Endothelial cell of umbilical vein (primary cell): Measurements from ENCODE around the gene PLEKHA5. TPM values are rescaled to one million over a fixed set of nuclear protein-coding genes. Genes with fewer than 3 reads are reported as not detected.

Experiments
- BruUV-seq: library from RNA; stranded (reverse); fragments of 400-500 nt; replicated peaks from 2 replicates; lab custom pipeline; 2021; lab: Mats Ljungman, UMichigan
- CTCF ChIA-PET: fragments of 300-600, 350-600 bp; sonication (Branson Sonifier 250); formaldehyde crosslinking; loops from one replicate; lab custom pipeline; 2021; ENCODE audit warnings: antibody characterized with exemption, inconsistent platforms; lab: Charles Lee
- POLR2A ChIA-PET: fragments of 300-600, 350-600 bp; sonication (Branson Sonifier 250); formaldehyde crosslinking; loops from one replicate; lab custom pipeline; 2021; ENCODE audit warnings: antibody characterized with exemption, inconsistent platforms; lab: Charles Lee
- DNase-seq: peaks from one replicate; pipeline ENCODE4 v3.0.0-alpha.2; 2011; ENCODE audit warnings: low read depth, low spot score
- FAIRE-seq: peaks from 2 replicates; lab custom pipeline; 2011; peaks lifted over from hg19 to GRCh38; lab: Jason Lieb, UNC
- H2AFZ ChIP-seq: 2 replicates; pipeline ENCODE4 v1.6.0; 2012; ENCODE audit warnings: low read depth, low read length, control low read depth, inconsistent platforms
- H3K27ac ChIP-seq: 2 replicates; pipeline ENCODE4 v1.5.1; 2011; ENCODE audit warnings: low read depth, mild to moderate bottlenecking, control low read depth, low read length, moderate library complexity; ENCODE audit not compliant: insufficient read depth
- H3K27me3 ChIP-seq, 2 experiments: 2 replicates each; pipeline versions ENCODE4 v1.6.0 to v1.6.1; 2011; ENCODE audit warnings: low read length in 2 of 2, mixed read lengths in 1 of 2; ENCODE audit not compliant: control insufficient read depth in 2 of 2, insufficient read depth in 2 of 2
- H3K36me3 ChIP-seq, 2 experiments: 2 replicates in 1 of 2; 3 replicates in 1 of 2; pipeline ENCODE4 v1.5.1; 2011; ENCODE audit warnings: low read length in 2 of 2, mild to moderate bottlenecking in 1 of 2, moderate library complexity in 1 of 2; ENCODE audit not compliant: control insufficient read depth in 2 of 2, insufficient read depth in 2 of 2; ENCODE audit errors: extremely low read depth in 1 of 2
- H3K4me1 ChIP-seq: 3 replicates; pipeline ENCODE4 v1.5.1; 2011; ENCODE audit warnings: mild to moderate bottlenecking, low read length; ENCODE audit not compliant: control insufficient read depth, insufficient read depth; ENCODE audit errors: extremely low read depth
- H3K4me2 ChIP-seq: 2 replicates; pipeline ENCODE4 v1.6.1; 2011; ENCODE audit warnings: low read length, control low read depth, mixed read lengths; ENCODE audit not compliant: insufficient read depth
- H3K4me3 ChIP-seq, 3 experiments: fragments of 200-600 bp in 1 of 3; sonication (generic), shearing (Covaris generic) in 1 of 3; replicated peaks in 1 of 3; 2 replicates each; pipeline ENCODE4 v1.5.1; 2011 to 2016; ENCODE audit warnings: control low read depth in 3 of 3, low read length in 3 of 3, mild to moderate bottlenecking in 2 of 3, inconsistent platforms in 1 of 3, low read depth in 1 of 3, moderate library complexity in 1 of 3; ENCODE audit not compliant: insufficient read depth in 1 of 3
- H3K79me2 ChIP-seq: 2 replicates; pipeline ENCODE4 v1.6.0; 2012; ENCODE audit warnings: low read length, inconsistent platforms; ENCODE audit not compliant: control insufficient read depth, insufficient read depth
- H3K9ac ChIP-seq: replicated peaks from 2 replicates; pipeline ENCODE3; 2011; ENCODE audit warnings: low read length, control low read depth; ENCODE audit not compliant: insufficient read depth; ENCODE audit errors: extremely low read depth
- H3K9me1 ChIP-seq: replicated peaks from 3 replicates; pipeline ENCODE4 v1.6.0; 2011; ENCODE audit warnings: mild to moderate bottlenecking, low read length; ENCODE audit not compliant: control insufficient read depth, insufficient read depth; ENCODE audit errors: extremely low read depth
- H3K9me3 ChIP-seq: replicated peaks from 2 replicates; pipeline ENCODE4 v1.5.1; 2012; ENCODE audit warnings: low read length, inconsistent platforms; ENCODE audit not compliant: control insufficient read depth, insufficient read depth
- H4K20me1 ChIP-seq: replicated peaks from 2 replicates; pipeline ENCODE3; 2011; ENCODE audit warnings: mild to moderate bottlenecking, low read length; ENCODE audit not compliant: control insufficient read depth, insufficient read depth; ENCODE audit errors: extremely low read depth
- CTCF ChIP-seq, 2 donors: IDR thresholded peaks; 1 replicate in 1 of 2; 2 replicates in 1 of 2; pipeline ENCODE4 v1.5.1; 2011; ENCODE audit warnings: low read length in 2 of 2, mild to moderate bottlenecking in 2 of 2, moderate library complexity in 2 of 2, control low read depth in 1 of 2, inconsistent platforms in 1 of 2, low read depth in 1 of 2; ENCODE audit not compliant: insufficient read depth in 1 of 2; ENCODE audit errors: extremely low read depth in 1 of 2
- EZH2 ChIP-seq: IDR thresholded peaks from 2 replicates; pipeline ENCODE4 v1.6.1; 2012; ENCODE audit warnings: borderline replicate concordance, low read depth, mild to moderate bottlenecking, moderate library complexity, low read length, inconsistent platforms; ENCODE audit not compliant: severe bottlenecking
- FOS ChIP-seq: IDR thresholded peaks from 2 replicates; pipeline ENCODE4 v1.6.1; 2011; ENCODE audit warnings: mild to moderate bottlenecking, low read length, moderate library complexity, borderline replicate concordance; ENCODE audit not compliant: insufficient read depth
- GATA2 ChIP-seq: IDR thresholded peaks from 2 replicates; pipeline ENCODE4 v1.7.0; 2011; ENCODE audit warnings: low read depth, mild to moderate bottlenecking, moderate library complexity, mixed read lengths, low read length; ENCODE audit not compliant: insufficient read length, insufficient read depth
- JUN ChIP-seq: IDR thresholded peaks from 2 replicates; pipeline ENCODE4 v1.6.1; 2011; ENCODE audit warnings: borderline replicate concordance, low read depth; ENCODE audit not compliant: insufficient read length, insufficient read depth
- MAX ChIP-seq: IDR thresholded peaks from 2 replicates; pipeline ENCODE4 v1.6.1; 2011; ENCODE audit not compliant: insufficient read depth, insufficient read length
- MYC ChIP-seq: IDR thresholded peaks from one replicate; pipeline ENCODE4 v1.6.1; 2011; ENCODE audit warnings: mild to moderate bottlenecking, low read depth, low read length
- POLR2A ChIP-seq: IDR thresholded peaks from 2 replicates; pipeline ENCODE4 v1.6.1; 2012; ENCODE audit warnings: low read depth, mild to moderate bottlenecking, control low read depth, low read length
- POLR2AphosphoS5 ChIP-seq: IDR thresholded peaks from 2 replicates; pipeline ENCODE4 v1.6.1; 2012; ENCODE audit warnings: low read depth, mild to moderate bottlenecking, control low read depth, low read length, moderate library complexity; ENCODE audit not compliant: insufficient read depth
- dilution Hi-C: fragments of 300-500 bp; cut with MboI; formaldehyde crosslinking; loops from one replicate; pipeline ENCODE4 v1.15.0; 2019; ENCODE audit warnings: low sequenced_read_pairs; ENCODE audit not compliant: extremely low pct_ligation_motif_present
- intact Hi-C: fragments of 100-400 bp; cut with micrococcal nuclease; formaldehyde crosslinking; loops from one replicate; pipeline ENCODE4 v1.10.0; 2022
- polyA plus RNA-seq, 4 experiments: library from polyadenylated mRNA; depleted of rRNA in 3 of 4; stranded (reverse) in 3 of 4; unstranded in 1 of 4; fragments of >200 nt; gene quantifications; 2 replicates each; pipeline versions ENCODE4 v1.2.1 to v1.2.3, GENCODE V29; 2011 to 2012; ENCODE audit warnings: missing spikeins in 1 of 4
- total RNA-seq: library from RNA; stranded (reverse); gene quantifications from 2 replicates; pipeline ENCODE4 v1.2.3, GENCODE V29; 2021

PLEKHA5 gene
- total and polyA plus RNA-seq, 2 donors (not counting 3 experiments of a cell fraction or from before 2014, with no cell fraction given), result 2.5 to 12.7 TPM

GRCh38 chr12:19301688-19302087 lies 172.2 kb downstream of the PLEKHA5 start:
- H3K4me1 ChIP-seq, result no peaks in the 10 kb centered on the region
- H3K27ac ChIP-seq, result no peak overlapping the region
- no peak overlapping the region for H3K4me2 ChIP-seq
- CTCF ChIA-PET, result interaction anchor here (1.1 kb wide), 1 partner anchor 29 kb away, joined by 3 read pairs; no protein-coding TSS in a partner anchor
- FAIRE-seq (no peak), DNase-seq (no peak)
- POLR2A ChIA-PET, result no interaction called here
- dilution Hi-C loops, result no loop called here
- no peaks in the 10 kb centered on the region for H3K9me1 ChIP-seq
- no peaks in the 10 kb centered on the region for H3K79me2 ChIP-seq
- H3K9ac ChIP-seq, result no peak overlapping the region
- H3K9me3 ChIP-seq, result no peaks in the 10 kb centered on the region
- no peak overlapping the region for H2AFZ ChIP-seq
- H3K4me3 ChIP-seq, result no peak overlapping the region
- intact Hi-C loops, result no loop called here
- no peak for TF ChIP-seq CTCF (IDR thresholded peaks at IDR 0.05; ENCODE audit: extremely low read depth in 1 of 2, insufficient read depth in 1 of 2, low read depth in 1 of 2, low read length in 2 of 2)
- no peak for TF ChIP-seq POLR2AphosphoS5
- no peak for TF ChIP-seq JUN
- TF ChIP-seq MAX, result no peak
- no peak for TF ChIP-seq EZH2
- TF ChIP-seq FOS, result no peak
- no peak for TF ChIP-seq GATA2
- TF ChIP-seq MYC, result no peak
- TF ChIP-seq POLR2A, result no peak
- H3K36me3 ChIP-seq, result no peaks in the 10 kb centered on the region
- H4K20me1 ChIP-seq, result no peaks in the 10 kb centered on the region
- no TSS peak for BruUV-seq
- no peaks in the 10 kb centered on the region for H3K27me3 ChIP-seq
